GM23248 (cell line): ENCODE data around the gene MYO1G.

Experiments
- EZH2 ChIP-seq: fragments of 200-600 bp; sonication (generic); IDR thresholded peaks from 2 replicates; pipeline ENCODE4 v1.6.1; 2018; ENCODE audit warnings: antibody characterized with exemption, mild to moderate bottlenecking; ENCODE audit not compliant: insufficient read depth, poor library complexity, severe bottlenecking
- EZH2phosphoT487 ChIP-seq: fragments of 200-600 bp; sonication (generic); IDR thresholded peaks from 2 replicates; pipeline ENCODE4 v1.6.1; 2018; ENCODE audit warnings: antibody characterized with exemption, moderate library complexity, mild to moderate bottlenecking, low read depth; ENCODE audit not compliant: insufficient read depth

GRCh38 chr7:44974549-44974948 is 4.3 kb downstream of the MYO1G start:
- TF ChIP-seq EZH2 (no peak), EZH2phosphoT487 (no peak)
